HEK293 (cell line): ENCODE data around the gene POU5F2.

Experiments used
- CTCF ChIA-PET: fragments of 350-600 bp; formaldehyde crosslinking; extraction: SDS; loops from one replicate; lab custom pipeline; 2021; ENCODE audit warnings: antibody characterized with exemption; lab: Yijun Ruan, JAX
- POLR2A ChIA-PET: fragments of 300-600 bp; formaldehyde crosslinking; extraction: SDS; loops from one replicate; lab custom pipeline; 2020; ENCODE audit warnings: antibody characterized with exemption, inconsistent platforms; lab: Yijun Ruan, JAX
- H3K27ac ChIP-seq: fragments of 200-500 bp; sonication (Bioruptor generic); 2 replicates; pipeline ENCODE4 v1.5.1; 2014; ENCODE audit warnings: low read depth, low read length, control low read depth, inconsistent platforms; ENCODE audit errors: extremely low read depth
- H3K36me3 ChIP-seq, 2 experiments: fragments of 200-500 bp in 1 of 2; sonication (Bioruptor generic) in 1 of 2; 1 replicate in 1 of 2; 2 replicates in 1 of 2; pipeline ENCODE4 v1.5.1; 2014 to 2017; ENCODE audit warnings: inconsistent platforms in 2 of 2, low read length in 2 of 2; ENCODE audit not compliant: control insufficient read depth in 2 of 2, insufficient read depth in 1 of 2
- H3K4me1 ChIP-seq: fragments of 200-500 bp; sonication (Bioruptor generic); 2 replicates; pipeline ENCODE4 v1.5.1; 2014; ENCODE audit warnings: mild to moderate bottlenecking, low read length, inconsistent platforms; ENCODE audit not compliant: control insufficient read depth, insufficient read depth
- H3K4me3 ChIP-seq: 2 replicates; pipeline ENCODE4 v1.5.1; 2011; ENCODE audit warnings: low read depth, mild to moderate bottlenecking, control low read depth, low read length, moderate library complexity
- H3K9me3 ChIP-seq: fragments of 200-500 bp; sonication (Bioruptor generic); 2 replicates; pipeline ENCODE4 v1.5.1; 2014; ENCODE audit warnings: low read depth, low read length, inconsistent platforms; ENCODE audit not compliant: control insufficient read depth, insufficient read depth
- BCL6B ChIP-seq: fragments of 450-650 bp; formaldehyde crosslinking; IDR thresholded peaks from 2 replicates; pipeline ENCODE4 v1.5.1; 2017; ENCODE audit warnings: missing biosample characterization, missing genetic modification characterization
- HOXC10 ChIP-seq: sonication (generic); formaldehyde crosslinking; IDR thresholded peaks from 2 replicates; pipeline ENCODE4 v1.8.1; 2023; ENCODE audit warnings: mild to moderate bottlenecking, missing genetic modification reagents
- HOXD13 ChIP-seq: sonication (generic); formaldehyde crosslinking; IDR thresholded peaks from 2 replicates; pipeline ENCODE4 v1.8.0; 2022; ENCODE audit warnings: missing genetic modification reagents, borderline replicate concordance
- KLF1 ChIP-seq: fragments of 450-650 bp; formaldehyde crosslinking; IDR thresholded peaks from 2 replicates; pipeline ENCODE4 v1.5.1; 2016; ENCODE audit warnings: missing biosample characterization, missing genetic modification characterization
- KLF7 ChIP-seq: fragments of 450-650 bp; formaldehyde crosslinking; IDR thresholded peaks from 2 replicates; pipeline ENCODE4 v1.5.1; 2016; ENCODE audit warnings: missing biosample characterization, missing genetic modification characterization, borderline replicate concordance
- OSR2 ChIP-seq: fragments of 450-650 bp; formaldehyde crosslinking; IDR thresholded peaks from 2 replicates; pipeline ENCODE4 v1.5.1; 2016; ENCODE audit warnings: missing biosample characterization, missing genetic modification characterization
- PRDM2 ChIP-seq: fragments of 450-650 bp; formaldehyde crosslinking; IDR thresholded peaks from 2 replicates; pipeline ENCODE4 v1.5.1; 2016; ENCODE audit warnings: missing biosample characterization, missing genetic modification characterization, borderline replicate concordance
- PRDM6 ChIP-seq: fragments of 450-650 bp; formaldehyde crosslinking; IDR thresholded peaks from 2 replicates; pipeline ENCODE4 v1.5.1; 2017; ENCODE audit warnings: missing biosample characterization, missing genetic modification characterization
- SP2 ChIP-seq: fragments of 450-650 bp; formaldehyde crosslinking; IDR thresholded peaks from 2 replicates; pipeline ENCODE4 v1.5.1; 2016; ENCODE audit warnings: missing biosample characterization, missing genetic modification characterization
- SP3 ChIP-seq: fragments of 450-650 bp; formaldehyde crosslinking; IDR thresholded peaks from 2 replicates; pipeline ENCODE4 v1.5.1; 2016; ENCODE audit warnings: missing biosample characterization, missing genetic modification characterization
- TCF7L2 ChIP-seq: IDR thresholded peaks from 2 replicates; pipeline ENCODE4 v1.6.1; 2011; ENCODE audit warnings: low read depth, mild to moderate bottlenecking, inconsistent platforms, low read length, moderate library complexity, borderline replicate concordance
- TRIM28 ChIP-seq: IDR thresholded peaks from 2 replicates; pipeline ENCODE4 v1.6.1; 2011; ENCODE audit warnings: low read length, control low read depth, borderline replicate concordance
- ZNF114 ChIP-seq: fragments of 450-650 bp; formaldehyde crosslinking; IDR thresholded peaks from 2 replicates; pipeline ENCODE4 v1.5.0; 2017; ENCODE audit warnings: missing biosample characterization, missing genetic modification characterization
- ZNF121 ChIP-seq: fragments of 450-650 bp; formaldehyde crosslinking; IDR thresholded peaks from 2 replicates; pipeline ENCODE4 v1.5.1; 2016; ENCODE audit warnings: missing biosample characterization, missing genetic modification characterization
- ZNF146 ChIP-seq: fragments of 450-650 bp; formaldehyde crosslinking; IDR thresholded peaks from 2 replicates; pipeline ENCODE4 v1.5.1; 2016; ENCODE audit warnings: missing biosample characterization, missing genetic modification characterization
- ZNF214 ChIP-seq: fragments of 450-650 bp; formaldehyde crosslinking; IDR thresholded peaks from 2 replicates; pipeline ENCODE4 v1.5.1; 2017; ENCODE audit warnings: missing biosample characterization, mild to moderate bottlenecking, missing genetic modification characterization, borderline replicate concordance
- ZNF341 ChIP-seq: fragments of 450-650 bp; formaldehyde crosslinking; IDR thresholded peaks from 2 replicates; pipeline ENCODE4; 2016; ENCODE audit warnings: low read depth, missing biosample characterization, missing genetic modification characterization
- ZNF354C ChIP-seq: fragments of 450-650 bp; formaldehyde crosslinking; IDR thresholded peaks from 2 replicates; pipeline ENCODE4 v1.5.1; 2016; ENCODE audit warnings: missing biosample characterization, missing genetic modification characterization, low read depth, borderline replicate concordance
- ZNF555 ChIP-seq: fragments of 450-650 bp; formaldehyde crosslinking; conservative IDR thresholded peaks from 2 replicates; pipeline ENCODE4 v1.5.1; 2017; ENCODE audit warnings: missing biosample characterization, mild to moderate bottlenecking, missing genetic modification characterization, inconsistent platforms
- ZNF561 ChIP-seq: fragments of 450-650 bp; IDR thresholded peaks from 2 replicates; pipeline ENCODE4 v1.5.1; 2018; ENCODE audit warnings: missing biosample characterization, missing genetic modification characterization, borderline replicate concordance
- ZNF660 ChIP-seq: fragments of 450-650 bp; IDR thresholded peaks from 2 replicates; pipeline ENCODE4 v1.5.1; 2018; ENCODE audit warnings: missing biosample characterization, mild to moderate bottlenecking, missing genetic modification characterization
- ZNF768 ChIP-seq: fragments of 450-650 bp; formaldehyde crosslinking; IDR thresholded peaks from 2 replicates; pipeline ENCODE4 v1.5.1; 2018; ENCODE audit warnings: missing biosample characterization, mild to moderate bottlenecking, missing genetic modification characterization
- ZNF792 ChIP-seq: fragments of 450-650 bp; formaldehyde crosslinking; IDR thresholded peaks from 2 replicates; pipeline ENCODE4 v1.5.1; 2016; ENCODE audit warnings: missing biosample characterization, missing genetic modification characterization
- ZNF830 ChIP-seq: fragments of 450-650 bp; IDR thresholded peaks from 2 replicates; pipeline ENCODE4 v1.5.0; 2018; ENCODE audit warnings: missing biosample characterization, missing genetic modification characterization, low read depth, mild to moderate bottlenecking, moderate library complexity

The POU5F2 gene

GRCh38 chr5:93721511-93721910, 19.9 kb downstream of the POU5F2 start:
- POLR2A ChIA-PET = no interaction called here
- no peak for TF ChIP-seq ZNF214 (tag by site-specific recombination)
- TF ChIP-seq ZNF555 (tag by site-specific recombination) = no peak
- TF ChIP-seq TRIM28 = no peak
- no peak for TF ChIP-seq KLF7 (tag by site-specific recombination)
- no peak for TF ChIP-seq SP2 (tag by site-specific recombination)
- no peak for TF ChIP-seq ZNF792
- TF ChIP-seq ZNF660 (tag by site-specific recombination) = no peak
- no peak for TF ChIP-seq ZNF830 (tag by site-specific recombination)
- no peak for TF ChIP-seq ZNF146
- Histone ChIP-seq H3K36me3 (no peaks in the 10 kb centered on the region), H3K9me3 (no peaks in the 10 kb centered on the region), H3K4me3 (no peak overlapping the region), H3K27ac (no peak overlapping the region), H3K4me1 (peaks cover 35% of the 10 kb centered on the region)
- CTCF ChIA-PET = no interaction called here

- ChIA-PET CTCF (interaction anchor here (0.9 kb wide), 1 partner anchor 173 kb away, joined by 3 read pairs; no protein-coding TSS in a partner anchor), POLR2A (no interaction called here)
- Histone ChIP-seq H3K4me1 (peaks cover 38% of the 10 kb centered on the region), H3K4me3 (no peak overlapping the region), H3K36me3 (no peaks in the 10 kb centered on the region)
- TF ChIP-seq ZNF341 (tag by site-specific recombination) (peak; percentile 84), TCF7L2 (peak; percentile 63; the same call in 1 of the 2 replicates), PRDM2 (tag by site-specific recombination) (no peak), KLF1 (tag by site-specific recombination) (no peak)
- TF ChIP-seq, all 188 proteins: peak for 2
- H3K9me3 ChIP-seq = no peaks in the 10 kb centered on the region
- no peak overlapping the region for H3K27ac ChIP-seq
Measured at GRCh38 chr5:93721071-93721470, 20.3 kb downstream of the POU5F2 start.

GRCh38 chr5:93717162-93717561, 24.2 kb downstream of the POU5F2 start:
- peaks cover 37% of the 10 kb centered on the region for H3K4me1 ChIP-seq
- H3K4me3 ChIP-seq = no peak overlapping the region
- no peak overlapping the region for H3K27ac ChIP-seq
- ChIA-PET POLR2A (interaction anchor here (1.0 kb wide), 1 partner anchor 135 kb away, joined by 6 read pairs; no protein-coding TSS in a partner anchor), CTCF (interaction anchor here (0.7 to 1.0 kb wide), 2 partner anchors 84 to 724 kb away, joined by 3 to 5 read pairs; no protein-coding TSS in a partner anchor)
- H3K36me3 ChIP-seq = no peaks in the 10 kb centered on the region
- H3K9me3 ChIP-seq = no peaks in the 10 kb centered on the region
- no peak for TF ChIP-seq ZNF354C
- no peak for TF ChIP-seq ZNF121 (tag by site-specific recombination)
- TF ChIP-seq ZNF561 (tag by site-specific recombination) = no peak
- no peak for TF ChIP-seq ZNF768 (tag by site-specific recombination)
- TF ChIP-seq HOXC10 (CRISPR knock-in tag) = no peak
- TF ChIP-seq ZNF114 (tag by site-specific recombination) = no peak
- 0 out of 2 replicates have a peak, but pooled peaks have one; percentile 10 for TF ChIP-seq OSR2 (tag by site-specific recombination)
- no peak for TF ChIP-seq HOXD13 (CRISPR knock-in tag)
- TF ChIP-seq BCL6B = no peak
- TF ChIP-seq PRDM6 = 0 out of 2 replicates have a peak, but pooled peaks have one; percentile 24
- TF ChIP-seq SP3 = no peak
